Suprapubic skin (tissue), 4 donors: Measurements from ENCODE around the gene RIMS1. TPM values are rescaled to one million over a fixed set of nuclear protein-coding genes. Genes with fewer than 3 reads are reported as not detected.

Source experiments
- DNase-seq, 2 donors: peaks; one replicate each; pipeline ENCODE4 v3.0.0-alpha.2; 2019; ENCODE audit warnings: low spot score in 2 of 2
- H3K27ac ChIP-seq: fragments of 200-600 bp; sonication (generic); one replicate; pipeline ENCODE4 v1.5.1; 2019
- H3K27me3 ChIP-seq: fragments of 200-600 bp; sonication (generic); one replicate; pipeline ENCODE4 v1.5.1; 2019
- H3K36me3 ChIP-seq: fragments of 200-600 bp; sonication (generic); one replicate; pipeline ENCODE4 v1.5.1; 2019
- H3K4me1 ChIP-seq: fragments of 200-600 bp; sonication (generic); one replicate; pipeline ENCODE4 v1.5.1; 2019
- H3K4me3 ChIP-seq: fragments of 200-600 bp; sonication (generic); one replicate; pipeline ENCODE4 v1.5.1; 2019; ENCODE audit warnings: mild to moderate bottlenecking
- H3K9me3 ChIP-seq: fragments of 200-600 bp; sonication (generic); one replicate; pipeline ENCODE4 v1.5.1; 2019
- EP300 ChIP-seq: sonication (generic); formaldehyde crosslinking; IDR thresholded peaks from one replicate; pipeline ENCODE4 v1.6.1; 2017; ENCODE audit warnings: antibody characterized with exemption
- POLR2A ChIP-seq, 2 donors: fragments of 450-650 bp; IDR thresholded peaks; one replicate each; pipeline ENCODE4 v1.6.1; 2017; ENCODE audit warnings: antibody characterized with exemption in 2 of 2, mild to moderate bottlenecking in 2 of 2, moderate library complexity in 2 of 2
- POLR2AphosphoS5 ChIP-seq, 3 donors: sonication (generic); formaldehyde crosslinking; IDR thresholded peaks; one replicate each; pipeline ENCODE4 v1.6.1; 2017; ENCODE audit warnings: antibody characterized with exemption in 3 of 3
- WGBS: methylation state at CpG from one replicate; pipeline ENCODE4 v1.1.5; 2018; 5-methylcytosine and 5-hydroxymethylcytosine counted together
- total RNA-seq, 4 donors: library from RNA; depleted of rRNA; stranded (reverse); fragments of >200 nt; gene quantifications; one replicate each; pipeline ENCODE4 v1.1.0, GENCODE V29; 2016
- TF ChIP-seq, protein P1 (sequence below), 2 donors: fragments of 200-600 bp in 1 of 2; fragments of 450-650 bp in 1 of 2; sonication (generic) in 1 of 2; IDR thresholded peaks; one replicate each; pipeline ENCODE4 v1.5.1; 2016 to 2019; ENCODE audit warnings: antibody characterized with exemption in 2 of 2, mild to moderate bottlenecking in 1 of 2, moderate library complexity in 1 of 2

Gene RIMS1
- total RNA-seq, 4 donors from 2014 or later, result 2.9 to 9.7 (median 4.5) TPM

DNA sequence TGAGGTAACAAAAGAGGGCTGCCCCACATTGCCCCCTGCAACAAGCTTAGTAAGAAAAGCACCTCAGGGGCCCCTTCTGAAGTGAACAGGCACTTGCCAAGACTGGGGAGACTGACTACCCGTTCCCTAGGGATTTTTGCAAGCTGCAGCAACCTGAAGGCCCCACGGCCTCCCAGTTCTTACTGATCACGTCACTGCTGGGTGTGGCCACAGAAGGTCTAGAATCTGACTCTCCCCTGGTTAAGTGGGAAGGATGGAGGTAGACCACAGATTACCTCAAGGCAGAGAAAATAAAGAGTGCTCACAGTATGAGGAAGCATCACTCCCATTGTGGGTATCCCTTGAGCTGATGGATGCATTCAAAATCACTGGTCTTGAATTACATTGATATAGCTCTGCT lies 534.1 kb downstream of the RIMS1 start:
- H3K27ac ChIP-seq, result no peak overlapping the region
- H3K27me3 ChIP-seq, result no peaks in the 10 kb centered on the region
- no peaks in the 10 kb centered on the region for H3K36me3 ChIP-seq
- no peak for TF ChIP-seq EP300
- TF ChIP-seq, protein P1, sequence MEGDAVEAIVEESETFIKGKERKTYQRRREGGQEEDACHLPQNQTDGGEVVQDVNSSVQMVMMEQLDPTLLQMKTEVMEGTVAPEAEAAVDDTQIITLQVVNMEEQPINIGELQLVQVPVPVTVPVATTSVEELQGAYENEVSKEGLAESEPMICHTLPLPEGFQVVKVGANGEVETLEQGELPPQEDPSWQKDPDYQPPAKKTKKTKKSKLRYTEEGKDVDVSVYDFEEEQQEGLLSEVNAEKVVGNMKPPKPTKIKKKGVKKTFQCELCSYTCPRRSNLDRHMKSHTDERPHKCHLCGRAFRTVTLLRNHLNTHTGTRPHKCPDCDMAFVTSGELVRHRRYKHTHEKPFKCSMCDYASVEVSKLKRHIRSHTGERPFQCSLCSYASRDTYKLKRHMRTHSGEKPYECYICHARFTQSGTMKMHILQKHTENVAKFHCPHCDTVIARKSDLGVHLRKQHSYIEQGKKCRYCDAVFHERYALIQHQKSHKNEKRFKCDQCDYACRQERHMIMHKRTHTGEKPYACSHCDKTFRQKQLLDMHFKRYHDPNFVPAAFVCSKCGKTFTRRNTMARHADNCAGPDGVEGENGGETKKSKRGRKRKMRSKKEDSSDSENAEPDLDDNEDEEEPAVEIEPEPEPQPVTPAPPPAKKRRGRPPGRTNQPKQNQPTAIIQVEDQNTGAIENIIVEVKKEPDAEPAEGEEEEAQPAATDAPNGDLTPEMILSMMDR (IDR thresholded peaks at IDR 0.05), result no peak
- TF ChIP-seq POLR2AphosphoS5 (IDR thresholded peaks at IDR 0.05), result no peak
- no peak for TF ChIP-seq POLR2A (IDR thresholded peaks at IDR 0.05)
- DNase-seq, result no peak
- 75% methylated on average over 3 of the region's 3 CpGs for WGBS
- H3K4me1 ChIP-seq, result no peaks in the 10 kb centered on the region
- no peaks in the 10 kb centered on the region for H3K9me3 ChIP-seq
- H3K4me3 ChIP-seq, result no peak overlapping the region

GRCh38 chr6:72421387-72421786 lies 535.0 kb downstream of the RIMS1 start:
- no peak overlapping the region for H3K27ac ChIP-seq
- no peaks in the 10 kb centered on the region for H3K36me3 ChIP-seq
- TF ChIP-seq POLR2AphosphoS5 (IDR thresholded peaks at IDR 0.05) (no peak), POLR2A (IDR thresholded peaks at IDR 0.05) (no peak)
- H3K4me1 ChIP-seq, result no peaks in the 10 kb centered on the region
- no peak for DNase-seq
- H3K9me3 ChIP-seq, result no peaks in the 10 kb centered on the region
- H3K27me3 ChIP-seq, result no peaks in the 10 kb centered on the region
- 84% methylated on average over 3 of the region's 3 CpGs for WGBS
- H3K4me3 ChIP-seq, result no peak overlapping the region

DNA sequence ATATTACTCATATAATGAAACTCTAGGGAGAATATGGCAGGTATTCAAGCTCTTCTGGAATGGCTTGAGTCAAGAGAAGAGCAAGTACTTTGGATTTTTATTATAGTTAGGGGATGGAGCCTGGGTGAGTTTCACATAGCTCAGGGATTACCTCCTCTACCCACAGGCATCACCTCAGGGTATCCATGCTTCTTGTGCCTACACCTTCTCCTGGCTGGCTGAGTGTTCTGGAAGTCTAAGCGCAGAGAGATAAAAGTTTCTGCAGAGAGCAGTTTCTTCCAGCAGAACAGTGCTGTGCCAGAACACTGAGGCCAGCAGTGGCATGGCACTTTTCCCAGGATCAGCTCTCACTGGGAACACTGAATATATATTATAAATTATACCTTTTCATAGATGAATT lies 535.8 kb downstream of the RIMS1 start:
- no peaks in the 10 kb centered on the region for H3K4me1 ChIP-seq
- no peak overlapping the region for H3K4me3 ChIP-seq
- TF ChIP-seq POLR2AphosphoS5 (IDR thresholded peaks at IDR 0.05), result no peak
- no peak for DNase-seq
- no peaks in the 10 kb centered on the region for H3K27me3 ChIP-seq
- no peaks in the 10 kb centered on the region for H3K36me3 ChIP-seq
- no peaks in the 10 kb centered on the region for H3K9me3 ChIP-seq
- WGBS, result 63% methylated on average over 1 of the region's 1 CpG
- no peak overlapping the region for H3K27ac ChIP-seq

DNA sequence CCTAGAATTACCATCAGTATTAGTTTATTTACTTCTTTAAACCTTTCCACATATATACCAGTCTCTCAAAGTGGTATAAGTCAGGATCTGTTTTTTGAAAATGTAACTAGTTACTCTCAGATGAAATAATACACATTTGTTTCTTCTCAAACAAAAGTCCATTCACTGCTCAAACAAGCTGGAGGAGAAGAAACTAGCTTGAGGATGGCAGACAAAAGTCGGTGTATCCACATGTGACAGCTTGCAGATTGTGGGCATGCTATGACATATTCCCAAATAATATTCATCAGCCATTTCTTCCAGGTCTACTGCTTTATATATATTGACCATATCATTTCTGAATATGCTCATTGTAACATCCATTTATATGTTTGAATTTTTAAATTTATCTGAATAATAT lies 538.1 kb downstream of the RIMS1 start:
- H3K27me3 ChIP-seq, result no peaks in the 10 kb centered on the region
- no peaks in the 10 kb centered on the region for H3K36me3 ChIP-seq
- no peak for TF ChIP-seq EP300
- TF ChIP-seq, protein P1 (IDR thresholded peaks at IDR 0.05), result no peak
- no peak for TF ChIP-seq POLR2AphosphoS5 (IDR thresholded peaks at IDR 0.05)
- no peak for TF ChIP-seq POLR2A (IDR thresholded peaks at IDR 0.05)
- DNase-seq, result no peak
- H3K27ac ChIP-seq, result no peak overlapping the region
- no peak overlapping the region for H3K4me3 ChIP-seq
- H3K9me3 ChIP-seq, result no peaks in the 10 kb centered on the region
- H3K4me1 ChIP-seq, result no peaks in the 10 kb centered on the region
- 32% methylated on average over 1 of the region's 1 CpG for WGBS

DNA sequence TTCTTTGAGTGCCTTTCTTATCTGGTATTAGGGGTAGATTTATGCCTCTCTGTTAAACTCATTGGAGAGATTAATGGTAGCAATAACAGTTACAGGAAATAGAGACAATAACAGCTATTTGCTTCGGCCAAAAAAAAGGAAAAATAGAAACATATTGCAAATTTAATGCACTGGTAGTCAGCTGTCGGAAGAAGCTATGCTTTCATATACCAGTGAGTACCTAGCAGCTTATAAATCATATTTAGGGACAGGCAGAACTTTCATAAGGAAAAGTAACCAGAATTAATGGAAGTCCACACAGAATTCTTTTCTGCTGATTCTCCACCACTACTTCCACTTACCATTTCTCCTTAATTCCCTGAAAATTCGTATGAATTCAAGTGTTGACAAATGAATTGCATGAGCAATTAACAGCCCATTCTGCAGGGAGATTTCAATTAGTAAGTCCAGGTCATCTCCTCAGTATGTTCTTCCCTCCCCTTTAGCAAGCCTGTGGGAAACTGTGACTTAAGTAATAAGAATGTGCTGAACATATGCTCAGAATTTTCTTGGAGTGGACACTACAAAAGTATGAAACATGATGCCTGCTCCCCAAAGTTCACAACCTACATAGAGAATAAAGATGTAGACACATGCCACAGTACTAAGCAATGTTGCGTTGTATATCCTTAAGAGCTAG lies 538.8 kb downstream of the RIMS1 start:
- Histone ChIP-seq H3K4me3 (no peak overlapping the region), H3K4me1 (no peaks in the 10 kb centered on the region), H3K9me3 (no peaks in the 10 kb centered on the region), H3K36me3 (no peaks in the 10 kb centered on the region), H3K27ac (no peak overlapping the region), H3K27me3 (no peaks in the 10 kb centered on the region)
- TF ChIP-seq POLR2AphosphoS5 (IDR thresholded peaks at IDR 0.05) (no peak), EP300 (no peak)
- TF ChIP-seq, protein P1 (IDR thresholded peaks at IDR 0.05), result no peak
- WGBS, result 44% methylated on average over 4 of the region's 4 CpGs
- no peak for DNase-seq

DNA sequence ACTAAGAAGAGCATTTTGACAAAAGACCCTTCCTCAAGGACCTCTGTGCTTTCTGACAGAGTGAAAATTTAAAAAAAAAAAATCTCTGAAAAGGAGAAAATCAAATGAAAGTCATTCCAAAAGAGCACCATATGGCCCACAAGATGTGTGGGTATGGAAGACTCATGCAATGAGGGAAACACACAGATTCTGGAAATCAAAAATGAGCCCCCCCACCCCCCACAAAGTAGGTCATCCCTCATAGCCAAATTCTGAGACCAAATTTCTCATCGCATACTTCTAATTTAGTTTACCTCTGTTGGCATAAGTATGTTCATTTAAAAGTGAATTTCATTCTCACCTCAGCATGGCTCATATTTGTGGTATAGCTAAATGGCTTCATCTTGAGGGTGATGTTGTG lies 554.3 kb downstream of the RIMS1 start:
- WGBS, result 96% methylated on average over 1 of the region's 1 CpG
- Histone ChIP-seq H3K36me3 (no peaks in the 10 kb centered on the region), H3K27ac (no peak overlapping the region), H3K4me1 (no peaks in the 10 kb centered on the region), H3K9me3 (no peaks in the 10 kb centered on the region), H3K4me3 (no peak overlapping the region), H3K27me3 (no peaks in the 10 kb centered on the region)
- no peak for TF ChIP-seq POLR2A (IDR thresholded peaks at IDR 0.05)
- no peak for TF ChIP-seq POLR2AphosphoS5 (IDR thresholded peaks at IDR 0.05)
- TF ChIP-seq, protein P1 (IDR thresholded peaks at IDR 0.05), result no peak
- TF ChIP-seq EP300, result no peak
- no peak for DNase-seq
